ENCODE data around the gene PMM2. TPM values are rescaled to one million over a fixed set of nuclear protein-coding genes. Genes with fewer than 3 reads are reported as not detected.
A peak's percentile ranks its signal among the peaks of the same experiment; 100 is the strongest.

PMM2 gene
- total RNA-seq, 1 experiment from 2014 or later, result 53.8 TPM

DNA sequence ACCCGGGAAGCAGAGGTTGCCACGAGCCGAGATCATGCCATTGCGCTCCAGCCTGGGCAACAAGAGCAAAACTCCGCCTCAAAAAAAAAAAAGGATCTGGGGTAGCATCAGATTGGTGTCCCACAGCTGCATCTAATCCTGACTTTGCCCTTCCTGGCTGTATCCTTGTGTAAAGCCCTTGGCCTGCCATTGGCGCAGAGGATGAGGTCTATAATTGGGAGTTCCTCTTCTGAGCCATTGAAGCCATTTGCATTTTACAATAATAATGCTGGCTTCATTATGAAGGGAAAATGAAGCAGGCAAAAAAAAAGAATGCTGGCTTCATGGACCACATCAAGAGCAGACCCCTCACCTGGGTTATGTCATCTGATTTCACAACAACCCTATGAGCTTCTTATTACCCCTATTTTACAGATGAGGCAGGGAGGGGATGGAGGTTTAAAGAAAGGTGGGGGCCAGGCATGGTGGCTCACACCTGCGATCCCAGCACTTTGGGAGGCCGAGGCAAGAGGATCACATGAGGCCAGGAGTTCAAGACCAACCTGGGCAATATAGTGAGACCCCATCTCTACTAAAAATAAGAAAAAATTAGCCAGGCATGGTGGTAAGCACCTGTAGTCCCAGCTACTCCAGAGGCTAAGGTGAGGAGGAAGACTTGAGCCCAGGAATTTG lies 83.3 kb downstream of the PMM2 start:
- Mint-ChIP-seq H3K4me1 (peaks cover 22% of the 10 kb centered on the region), H3K27me3 (ENCODE audit: low read depth) (no peaks in the 10 kb centered on the region), H3K9me3 (no peaks in the 10 kb centered on the region), H3K27ac (no peak overlapping the region), H3K36me3 (no peaks in the 10 kb centered on the region), H3K4me3 (no peak overlapping the region)
- no peak for ATAC-seq
- TF ChIP-seq FOXK1 (CRISPR knock-in tag; IDR thresholded peaks at IDR 0.05) (no peak), TCF7 (CRISPR knock-in tag; IDR thresholded peaks at IDR 0.05; ENCODE audit: low read depth) (no peak), NR2C2 (CRISPR knock-in tag; IDR thresholded peaks at IDR 0.05) (no peak), ZMAT4 (CRISPR knock-in tag; IDR thresholded peaks at IDR 0.05) (no peak), TP53 (CRISPR knock-in tag; IDR thresholded peaks at IDR 0.05) (no peak), SP1 (CRISPR knock-in tag; conservative IDR thresholded peaks at IDR 0.05) (no peak), GABPB1 (CRISPR knock-in tag; IDR thresholded peaks at IDR 0.05) (no peak), E2F1 (CRISPR knock-in tag; IDR thresholded peaks at IDR 0.05) (no peak), ESRRA (CRISPR knock-in tag; IDR thresholded peaks at IDR 0.05; ENCODE audit: borderline replicate concordance) (no peak), CTCF (IDR thresholded peaks at IDR 0.05) (no peak), SMAD3 (CRISPR knock-in tag; IDR thresholded peaks at IDR 0.05; ENCODE audit: borderline replicate concordance) (no peak), SMAD4 (CRISPR knock-in tag; IDR thresholded peaks at IDR 0.05) (no peak), CBFB (CRISPR knock-in tag; IDR thresholded peaks at IDR 0.05; ENCODE audit: low read depth) (no peak), ATF1 (CRISPR knock-in tag; IDR thresholded peaks at IDR 0.05) (no peak), ELF4 (CRISPR knock-in tag; IDR thresholded peaks at IDR 0.05; ENCODE audit: low read depth) (no peak), ZBTB21 (CRISPR knock-in tag; IDR thresholded peaks at IDR 0.05; ENCODE audit: borderline replicate concordance) (no peak), EMX1 (CRISPR knock-in tag; IDR thresholded peaks at IDR 0.05) (no peak), ZNF281 (CRISPR knock-in tag; IDR thresholded peaks at IDR 0.05) (no peak), IRF2 (CRISPR knock-in tag; IDR thresholded peaks at IDR 0.05; ENCODE audit: borderline replicate concordance, low read depth) (no peak)
- CTCF ChIA-PET, result interaction anchor here (0.6 to 4.1 kb wide), 40 partner anchors 8 to 297 kb away, joined by 3 to 58 read pairs (median 5); partner anchors contain the start of genes ABAT, CARHSP1 and TMEM186
- POLR2A ChIA-PET, result no interaction called here
- no peak for DNase-seq (ENCODE audit: low spot score)

DNA sequence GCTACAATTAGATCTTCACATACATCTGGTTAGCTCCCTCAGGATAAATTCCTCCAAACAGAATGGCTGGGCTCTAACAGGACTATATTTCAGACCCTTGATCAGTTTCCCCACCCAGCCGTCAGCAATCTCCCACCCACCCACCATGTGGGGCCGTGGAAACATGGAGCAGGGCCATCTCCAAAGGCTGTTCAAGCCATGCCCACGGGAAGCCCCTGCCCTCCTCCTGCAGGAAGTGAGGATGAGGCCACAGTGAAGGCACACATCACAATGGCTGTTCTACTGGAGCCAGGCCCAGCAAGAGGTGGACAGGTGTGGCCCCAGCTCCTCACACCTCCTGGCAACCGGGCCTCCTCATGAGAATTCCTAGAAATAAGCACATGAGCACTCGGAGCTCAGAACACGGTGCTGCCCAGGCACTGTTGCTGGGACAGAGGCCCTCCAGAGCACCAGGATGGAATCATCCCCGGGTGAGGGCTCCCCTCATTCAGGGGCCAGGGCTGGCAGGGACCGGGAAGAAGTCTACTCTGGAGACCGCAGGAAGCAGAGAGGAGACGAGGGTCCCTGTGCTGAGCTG lies 84.5 kb downstream of the PMM2 start, which contains the start of gene LITAFD:
Gene LITAFD, plus strand, starts transcription at position 311 of the 577 bp plus-strand sequence. CDS start 2,005 bp downstream, outside the sequence.
- H3K27me3 Mint-ChIP-seq (ENCODE audit: low read depth), result no peaks in the 10 kb centered on the region; the same call in 1 of the 2 replicates
- ATAC-seq (no peak), DNase-seq (ENCODE audit: low spot score) (no peak)
- ChIA-PET POLR2A (no interaction called here), CTCF (interaction anchor here (0.6 to 3.3 kb wide), 5 partner anchors 9 to 151 kb away, joined by 3 to 15 read pairs (median 4); no protein-coding TSS in a partner anchor)
- no peaks in the 10 kb centered on the region for H3K9me3 Mint-ChIP-seq
- no peak within 1 kb of the TSS for H3K4me3 Mint-ChIP-seq
- peaks cover under 1% of the 10 kb centered on the region; the same call in 1 of the 2 replicates for H3K36me3 Mint-ChIP-seq
- TF ChIP-seq GABPB1 (CRISPR knock-in tag; IDR thresholded peaks at IDR 0.05) (peak; percentile 18; the same call in 1 of the 2 replicates), ERG (CRISPR knock-in tag; IDR thresholded peaks at IDR 0.05) (no peak)
- no peak within 1 kb of the TSS for H3K27ac Mint-ChIP-seq
- peaks cover 28% of the 10 kb centered on the region for H3K4me1 Mint-ChIP-seq
